Tibial nerve (tissue), 4 donors: ENCODE results near the gene PHLDB3.

Source experiments
- CTCF ChIP-seq, 5 experiments: fragments of 200-600 bp in 3 of 5; fragments of 450-650 bp in 2 of 5; sonication (generic) in 3 of 5; IDR thresholded peaks; one replicate each; pipeline ENCODE4 v1.5.1; 2016 to 2019; ENCODE audit warnings: antibody characterized with exemption in 5 of 5, mild to moderate bottlenecking in 3 of 5, moderate library complexity in 2 of 5
- EP300 ChIP-seq, 2 donors: sonication (generic); formaldehyde crosslinking; IDR thresholded peaks; one replicate each; pipeline ENCODE4 v1.6.1; 2017; ENCODE audit warnings: antibody characterized with exemption in 2 of 2, mild to moderate bottlenecking in 1 of 2
- POLR2A ChIP-seq, 2 donors: fragments of 450-650 bp; IDR thresholded peaks; one replicate each; pipeline ENCODE4 v1.6.1; 2017; ENCODE audit warnings: antibody characterized with exemption in 2 of 2, mild to moderate bottlenecking in 2 of 2, moderate library complexity in 2 of 2

- TF ChIP-seq POLR2A (IDR thresholded peaks at IDR 0.05): no peak
- no peak for TF ChIP-seq CTCF (IDR thresholded peaks at IDR 0.05)
- TF ChIP-seq EP300 (IDR thresholded peaks at IDR 0.05): no peak
Measured at GRCh38 chr19:43470288-43470687, 34.3 kb downstream of the PHLDB3 start.
